HG03095 (cell line): ENCODE data around the gene HK3.

Source experiments
- ATAC-seq: cut with Tn5 transposase; IDR thresholded peaks from one replicate; pipeline ENCODE4 v1.9.1; 2021; ENCODE audit warnings: moderate library complexity; ENCODE audit not compliant: unreplicated experiment

The HK3 gene

GRCh38 chr5:176851871-176852658 lies 47.1 kb downstream of the HK3 start:
- no peak for ATAC-seq

- no peak for ATAC-seq
These were observed 47.8 kb downstream of the HK3 start for GRCh38 chr5:176851380-176851779.

- no peak for ATAC-seq
These were observed 48.5 kb downstream of the HK3 start for GRCh38 chr5:176850371-176851245.

GRCh38 chr5:176849611-176850227 lies 49.4 kb downstream of the HK3 start:
- ATAC-seq = no peak

- ATAC-seq = no peak
These were observed 50.5 kb downstream of the HK3 start for GRCh38 chr5:176848651-176849050.

GRCh38 chr5:176847726-176848290 lies 51.3 kb downstream of the HK3 start:
- no peak for ATAC-seq

- no peak for ATAC-seq
These were observed 52.0 kb downstream of the HK3 start for GRCh38 chr5:176847148-176847547.

GRCh38 chr5:176846335-176847140 lies 52.6 kb downstream of the HK3 start:
- ATAC-seq = no peak

- ATAC-seq = no peak
These were observed 53.8 kb downstream of the HK3 start for GRCh38 chr5:176845392-176845713.

- no peak for ATAC-seq
These were observed 54.3 kb downstream of the HK3 start for GRCh38 chr5:176844706-176845391.

GRCh38 chr5:176844281-176844680 lies 54.9 kb downstream of the HK3 start:
- ATAC-seq = no peak

GRCh38 chr5:176843673-176844072 lies 55.5 kb downstream of the HK3 start:
- no peak for ATAC-seq

- ATAC-seq = no peak
These were observed 61.4 kb downstream of the HK3 start for GRCh38 chr5:176837707-176838115.

- ATAC-seq = no peak
These were observed 62.1 kb downstream of the HK3 start for GRCh38 chr5:176836811-176837706.

- no peak for ATAC-seq
These were observed 63.2 kb downstream of the HK3 start for GRCh38 chr5:176835918-176836317.

- ATAC-seq = no peak
These were observed 65.9 kb downstream of the HK3 start for GRCh38 chr5:176833286-176833685.

- no peak for ATAC-seq
These were observed 67.0 kb downstream of the HK3 start for GRCh38 chr5:176832162-176832561.

GRCh38 chr5:176831425-176831824 lies 67.7 kb downstream of the HK3 start:
- no peak for ATAC-seq

GRCh38 chr5:176830995-176831423 lies 68.1 kb downstream of the HK3 start:
- no peak for ATAC-seq
